SK-MEL-5 (cell line): ENCODE measurements around the gene LIF. TPM values are rescaled to one million over a fixed set of nuclear protein-coding genes. Genes with fewer than 3 reads are reported as not detected.
A peak's percentile ranks its signal among the peaks of the same experiment; 100 is the strongest.
"Not testable (repeated sequence)": the region's sequence is repeated elsewhere in the genome, so short reads cannot be mapped to it uniquely, and the experiment has no call there.

Experiments
- DNase-seq: peaks from one replicate; pipeline ENCODE4 v3.0.0-alpha.2; 2016; ENCODE audit warnings: low read depth, low spot score
- in situ Hi-C: cut with HindIII; loops from 2 replicates; pipeline ENCODE4 v1.10.0; 2016; ENCODE audit warnings: low sequenced_read_pairs, high pct_unique_total_duplicates, low pct_unique_long_range_greater_than_20kb
- total RNA-seq: library from RNA; depleted of rRNA; stranded (reverse); fragments of >200 nt; shearing (Covaris generic); gene quantifications from 2 replicates; pipeline ENCODE4 v1.2.3, GENCODE V29; 2014

Gene LIF
- total RNA-seq, 1 experiment from 2014 or later, result 3.2 TPM

DNA sequence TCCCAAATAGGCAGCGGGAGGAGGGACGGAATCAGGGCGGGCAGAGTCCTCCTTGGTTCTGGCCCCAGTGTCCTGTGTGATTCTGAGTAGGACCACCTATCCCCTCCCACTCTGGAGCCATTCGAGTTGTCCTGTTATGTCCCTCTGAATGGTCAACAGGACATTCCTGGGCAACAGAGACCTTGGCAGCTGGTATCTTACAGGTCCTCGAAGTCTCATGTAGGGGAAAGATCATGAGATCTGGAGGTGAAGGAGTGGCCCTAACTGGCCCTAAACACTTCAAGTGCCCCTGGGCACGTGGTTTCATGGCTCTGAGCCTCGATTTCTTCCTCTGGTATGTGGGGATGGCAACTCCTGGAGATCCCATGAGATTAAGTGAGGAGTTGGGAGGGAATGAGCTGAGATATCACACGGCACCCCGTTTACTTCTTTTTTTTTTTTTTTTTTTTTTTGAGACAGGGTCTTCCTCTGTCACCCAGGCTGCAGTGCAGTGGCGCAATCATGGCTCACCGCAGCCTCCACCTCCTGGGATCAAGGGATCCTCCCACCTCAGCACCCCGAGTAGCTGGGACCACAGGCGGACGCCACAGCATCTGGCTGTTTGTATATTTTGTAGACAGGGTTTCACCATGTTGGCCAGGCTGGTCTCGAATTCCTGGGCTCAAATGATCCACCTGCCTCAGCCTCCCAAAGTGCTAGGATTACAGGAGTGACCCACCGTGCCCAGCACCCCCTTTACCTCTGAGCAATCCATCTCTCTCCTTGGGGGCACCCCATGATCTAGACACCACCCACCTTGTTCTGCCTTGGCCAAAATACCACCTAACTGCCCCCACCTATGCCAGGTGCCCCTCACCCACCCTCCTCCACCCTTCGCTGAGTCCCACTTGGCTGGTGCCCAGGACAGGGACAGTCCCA, 6.8 kb downstream of the LIF start:
- no peak for DNase-seq
- in situ Hi-C loops, result no loop called here

DNA sequence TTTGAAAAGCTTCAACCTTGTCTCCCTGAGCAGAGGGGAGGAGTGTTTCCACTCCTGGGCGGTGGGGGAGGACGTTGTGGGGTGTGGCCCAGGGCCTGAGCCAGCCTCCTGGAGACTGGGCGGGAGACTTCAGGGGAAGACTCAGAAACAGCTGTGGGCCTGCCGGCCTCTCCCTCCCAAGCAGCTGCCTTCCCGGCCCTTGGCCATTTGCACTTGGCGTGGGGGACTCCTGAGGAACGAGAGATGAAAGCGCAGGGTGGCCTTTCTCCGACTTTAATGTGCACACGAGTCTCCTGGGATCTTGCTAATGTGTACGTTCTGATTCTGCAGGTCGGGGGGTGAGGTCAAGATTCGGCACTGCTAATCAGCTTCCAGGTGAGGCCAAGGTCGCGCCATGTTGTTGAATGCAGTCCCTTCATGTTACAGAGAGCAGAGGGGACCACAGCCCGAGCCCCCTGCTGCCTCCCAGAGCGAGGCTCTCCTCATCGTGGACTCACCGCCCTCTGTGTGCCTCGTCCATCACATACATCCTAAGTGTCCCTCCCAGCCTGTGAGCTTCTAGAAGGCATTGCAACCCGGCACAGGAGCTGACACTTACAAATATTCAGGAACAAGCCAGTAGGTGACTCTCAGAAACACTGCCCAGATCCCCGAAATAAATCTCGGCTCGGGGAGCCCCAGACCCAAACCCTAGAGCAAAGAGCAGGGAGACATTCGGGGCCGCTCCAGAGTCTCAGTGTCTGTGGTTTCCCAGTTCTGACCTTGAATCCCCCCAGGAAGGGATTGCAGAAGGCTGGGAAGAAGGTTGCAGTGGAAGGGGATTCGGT, 7.7 kb downstream of the LIF start:
- in situ Hi-C loops, result no loop called here
- no peak for DNase-seq

- no peak for DNase-seq
- in situ Hi-C loops, result no loop called here
These were observed 8.4 kb downstream of the LIF start for GRCh38 chr22:30238136-30238535.

- in situ Hi-C loops, result no loop called here
- no peak for DNase-seq
These were observed 9.7 kb downstream of the LIF start for GRCh38 chr22:30236875-30237274.

DNA sequence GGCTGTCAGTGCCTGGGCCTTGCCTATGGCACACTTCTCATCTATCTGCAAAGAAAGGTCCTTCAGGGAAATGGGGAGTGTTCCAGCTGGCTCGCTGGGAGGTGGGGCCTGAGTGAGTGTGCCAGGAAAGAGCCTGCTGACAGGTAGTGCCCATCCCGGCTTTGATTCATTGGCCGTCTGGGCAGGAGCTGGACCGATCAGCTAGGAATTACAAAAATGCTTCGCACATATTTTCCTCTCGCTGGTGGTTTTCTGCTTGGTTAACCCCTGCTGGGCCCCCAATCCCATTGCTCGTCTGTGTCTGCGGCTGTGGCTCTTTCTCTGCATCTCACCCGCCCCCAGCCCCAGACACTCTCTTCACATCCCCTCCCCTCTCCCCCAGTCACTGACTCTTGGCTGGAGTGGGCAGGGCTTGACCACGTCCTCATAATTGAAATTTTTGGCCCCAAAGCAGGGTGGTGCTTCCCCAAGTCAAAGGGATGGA, 10.8 kb downstream of the LIF start:
- no peak for DNase-seq
- in situ Hi-C loops, result no loop called here

GRCh38 chr22:30234786-30235470, 11.6 kb downstream of the LIF start:
- in situ Hi-C loops, result no loop called here

DNA sequence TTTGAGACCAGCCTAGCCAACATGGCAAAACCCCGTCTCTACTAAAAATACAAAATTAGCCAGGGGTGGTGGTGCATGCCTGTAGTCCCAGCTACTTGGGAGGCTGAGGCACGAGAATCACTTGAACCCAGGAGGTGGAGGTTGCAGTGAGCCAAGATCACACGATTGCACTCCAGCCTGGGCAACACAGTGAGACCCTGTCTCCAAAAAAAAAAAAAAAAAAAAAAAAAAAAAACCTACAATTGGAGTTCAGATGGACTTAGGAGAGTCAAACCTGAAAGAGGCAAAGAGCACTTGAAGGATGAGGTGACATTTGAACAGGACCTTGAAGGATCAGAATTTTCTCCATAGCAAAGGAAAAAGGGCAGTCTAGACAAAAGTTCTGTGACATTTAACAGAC, 12.2 kb downstream of the LIF start:
- DNase-seq, in situ Hi-C loops: not testable (repeated sequence)

More at GRCh38 chr22:30234786-30235470, 11.6 kb downstream of the LIF start:
- DNase-seq, result peak; percentile 26

- in situ Hi-C loops, result no loop called here
- no peak for DNase-seq
These were observed 13.0 kb downstream of the LIF start for GRCh38 chr22:30233582-30233981.

GRCh38 chr22:30232716-30233218, 13.8 kb downstream of the LIF start:
- in situ Hi-C loops, result no loop called here
- no peak for DNase-seq

GRCh38 chr22:30230787-30231461, 15.6 kb downstream of the LIF start:
- in situ Hi-C loops, result no loop called here
- DNase-seq, result no peak

- no peak for DNase-seq
- in situ Hi-C loops, result no loop called here
These were observed 16.2 kb downstream of the LIF start for GRCh38 chr22:30230330-30230729.

DNA sequence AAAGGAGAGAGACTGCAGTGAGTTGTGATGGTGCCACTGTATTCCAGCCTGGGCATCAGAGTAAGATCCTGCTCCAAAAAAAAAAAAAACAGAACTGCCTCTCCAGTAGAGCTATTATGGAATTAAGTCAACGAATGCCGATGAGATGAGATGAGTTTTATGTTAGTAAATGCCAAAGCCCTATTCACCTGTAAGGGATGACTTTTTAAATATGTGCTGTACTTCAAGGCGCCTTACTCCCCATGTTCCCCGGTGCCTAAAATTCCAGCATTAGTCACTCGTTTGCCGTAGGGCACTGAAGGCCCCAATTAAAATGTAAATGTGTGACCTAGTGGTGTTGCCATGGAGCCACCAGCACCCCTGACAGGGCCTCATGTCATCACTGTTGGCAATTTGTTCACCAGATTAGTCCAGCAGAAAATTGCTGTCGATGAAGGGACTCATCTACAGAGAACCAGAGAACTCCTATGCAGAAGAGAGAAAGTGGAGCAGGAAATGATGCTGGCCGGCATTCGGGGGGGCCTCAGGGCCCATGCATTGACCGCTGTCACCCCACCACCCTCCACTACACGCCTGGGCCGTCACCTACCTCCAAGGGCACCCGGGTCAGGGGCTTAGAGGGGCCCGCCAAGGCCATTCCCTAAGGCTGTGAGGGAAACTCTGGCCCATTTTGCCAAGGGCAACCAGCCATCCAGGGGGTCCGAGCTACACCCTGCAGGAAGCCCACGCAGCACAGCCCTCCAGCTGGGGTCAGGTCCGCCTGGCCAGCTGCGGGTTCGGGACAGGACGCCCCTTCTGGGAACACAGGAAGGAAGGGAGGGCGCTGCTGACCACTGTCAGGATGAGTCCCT, 17.8 kb downstream of the LIF start:
- in situ Hi-C loops, result no loop called here
- DNase-seq, result no peak

- peak; percentile 55 for DNase-seq
- in situ Hi-C loops, result no loop called here
These were observed 18.9 kb downstream of the LIF start for GRCh38 chr22:30227438-30228228.

- DNase-seq, result peak; percentile 47
- in situ Hi-C loops, result no loop called here
These were observed 20.2 kb downstream of the LIF start for GRCh38 chr22:30226192-30226832.

- in situ Hi-C loops, result no loop called here
- no peak for DNase-seq
These were observed 21.2 kb downstream of the LIF start for GRCh38 chr22:30225220-30225927.
